H1 (cell line): Measurements from ENCODE around the gene CEL. TPM values are rescaled to one million over a fixed set of nuclear protein-coding genes. Genes with fewer than 3 reads are reported as not detected.

Source experiments
- GTF2F1 ChIP-seq: IDR thresholded peaks from 2 replicates; pipeline ENCODE4 v1.6.1; 2012; ENCODE audit warnings: low read depth, low read length, improper control_type of control experiment, borderline replicate concordance
- MAX ChIP-seq: IDR thresholded peaks from 2 replicates; pipeline ENCODE4 v1.6.1; 2012; ENCODE audit warnings: inconsistent platforms
- polyA plus RNA-seq, 7 experiments: library from polyadenylated mRNA; depleted of rRNA in 3 of 7; stranded (reverse) in 5 of 7; unstranded in 2 of 7; fragments of >200 nt in 5 of 7; fragments of 200-250 nt in 2 of 7; gene quantifications; 1 replicate in 5 of 7; 2 replicates in 1 of 7; 4 replicates in 1 of 7; pipeline versions ENCODE4 v1.2.1 to v1.2.3, GENCODE V29; 2011 to 2013; ENCODE audit warnings: missing spikeins in 2 of 7, mixed read lengths in 2 of 7
- total RNA-seq: library from RNA; stranded (reverse); fragmentation: NEBNext Ultra II Directional; extraction: Animal tissue kit (Norgen Biotek cat#: 25700); gene quantifications from 2 replicates; pipeline ENCODE4 v1.2.1, GENCODE V29; 2021
- TF ChIP-seq, protein P1 (sequence below): IDR thresholded peaks from 2 replicates; pipeline ENCODE4 v1.6.1; 2012; ENCODE audit warnings: low read length, inconsistent platforms

The CEL gene
- total and polyA plus RNA-seq, 2 of the 8 experiments (the other 6 are each of a cell fraction or from before 2014, with no cell fraction given) = 1.8 to 3.4 TPM

DNA sequence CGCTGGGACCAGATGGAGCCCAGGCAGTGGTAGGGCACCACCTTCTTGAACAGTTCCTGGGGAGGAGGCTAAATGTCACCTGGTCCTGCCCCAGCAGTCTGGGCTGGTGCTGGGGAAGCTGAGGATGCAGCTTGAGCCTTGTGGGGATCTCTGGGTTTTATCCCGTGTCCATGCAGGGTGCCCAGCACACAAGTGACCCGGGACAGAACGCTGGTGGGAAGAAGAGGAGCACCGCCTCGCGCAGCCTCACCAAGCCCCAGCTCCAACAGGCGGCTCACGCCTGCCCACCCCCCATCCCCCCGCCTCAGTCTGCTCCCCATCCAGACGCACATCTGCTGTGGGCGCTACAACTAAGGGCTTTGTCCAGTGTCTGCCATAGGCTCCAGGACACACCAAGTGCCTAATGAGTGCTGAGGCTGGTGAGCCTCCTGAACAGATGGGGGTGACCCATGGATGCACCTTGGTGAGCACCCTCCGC, 45.5 kb downstream of the CEL start (continued):
- TF ChIP-seq GTF2F1 (no peak), MAX (no peak)
- TF ChIP-seq, protein P1, sequence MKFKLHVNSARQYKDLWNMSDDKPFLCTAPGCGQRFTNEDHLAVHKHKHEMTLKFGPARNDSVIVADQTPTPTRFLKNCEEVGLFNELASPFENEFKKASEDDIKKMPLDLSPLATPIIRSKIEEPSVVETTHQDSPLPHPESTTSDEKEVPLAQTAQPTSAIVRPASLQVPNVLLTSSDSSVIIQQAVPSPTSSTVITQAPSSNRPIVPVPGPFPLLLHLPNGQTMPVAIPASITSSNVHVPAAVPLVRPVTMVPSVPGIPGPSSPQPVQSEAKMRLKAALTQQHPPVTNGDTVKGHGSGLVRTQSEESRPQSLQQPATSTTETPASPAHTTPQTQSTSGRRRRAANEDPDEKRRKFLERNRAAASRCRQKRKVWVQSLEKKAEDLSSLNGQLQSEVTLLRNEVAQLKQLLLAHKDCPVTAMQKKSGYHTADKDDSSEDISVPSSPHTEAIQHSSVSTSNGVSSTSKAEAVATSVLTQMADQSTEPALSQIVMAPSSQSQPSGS = no peak
